ENCODE data around the gene KCNG2.
A peak's percentile ranks its signal among the peaks of the same experiment; 100 is the strongest.
"Not testable (repeated sequence)": the region's sequence is repeated elsewhere in the genome, so short reads cannot be mapped to it uniquely, and the experiment has no call there.

Gene KCNG2

DNA sequence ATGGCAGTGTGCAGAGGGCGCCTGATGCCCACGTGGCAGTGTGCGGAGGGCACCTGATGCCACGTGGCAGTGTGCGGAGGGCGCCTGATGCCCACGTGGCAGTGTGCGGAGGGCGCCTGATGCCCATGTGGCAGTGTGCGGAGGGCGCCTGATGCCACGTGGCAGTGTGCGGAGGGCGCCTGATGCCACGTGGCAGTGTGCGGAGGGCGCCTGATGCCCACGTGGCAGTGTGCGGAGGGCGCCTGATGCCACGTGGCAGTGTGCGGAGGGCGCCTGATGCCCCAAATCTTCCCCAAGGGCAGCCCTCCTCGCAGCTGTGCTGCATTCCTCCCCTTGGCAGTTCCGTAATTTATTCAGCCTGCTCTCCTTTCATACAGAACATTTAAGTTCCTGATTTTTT lies 80.5 kb downstream of the KCNG2 start:
- H3K23ac ChIP-seq (ENCODE audit: low read depth, low read length, poor library complexity); H3K36me3 ChIP-seq (replicated peaks in 1 of 2; ENCODE audit: control insufficient read depth in 2 of 2, insufficient read depth in 2 of 2, low read length in 2 of 2); H3K18ac ChIP-seq (ENCODE audit: low read length); H3K27ac ChIP-seq (replicated peaks; ENCODE audit: low read length); H4K91ac ChIP-seq (ENCODE audit: low read depth, low read length, poor library complexity); H2AFZ ChIP-seq (ENCODE audit: low read length); H3K4me3 ChIP-seq (ENCODE audit: low read length in 2 of 2); H2BK120ac ChIP-seq (ENCODE audit: low read depth, low read length); H2BK5ac ChIP-seq (ENCODE audit: low read length); H3K9me3 ChIP-seq (replicated peaks in 1 of 2; ENCODE audit: control insufficient read depth in 2 of 2, insufficient read depth in 1 of 2, low read depth in 1 of 2, low read length in 2 of 2); H3K4me1 ChIP-seq (ENCODE audit: control insufficient read depth in 2 of 2, insufficient read depth in 1 of 2, low read depth in 1 of 2, low read length in 2 of 2); H2BK12ac ChIP-seq (ENCODE audit: low read length); DNase-seq (ENCODE audit: low spot score); H2BK15ac ChIP-seq (ENCODE audit: low read length); H3K4ac ChIP-seq (ENCODE audit: low read length); H3K4me2 ChIP-seq (ENCODE audit: insufficient read depth, low read length, poor library complexity, severe bottlenecking); H3K9ac ChIP-seq (ENCODE audit: low read depth, low read length, poor library complexity); H4K8ac ChIP-seq (ENCODE audit: low read depth, low read length); H3K79me1 ChIP-seq (ENCODE audit: low read depth, low read length); H3K14ac ChIP-seq (ENCODE audit: low read length): not testable (repeated sequence)
- peak overlapping the region; percentile 6 for H2AK5ac ChIP-seq (ENCODE audit: low read depth, low read length)
- no CpG with 5 or more reads among the region's 25 CpGs for WGBS, 2 donors (ENCODE audit: extremely low coverage in 2 of 2, insufficient read length in 2 of 2, insufficient replicate concordance in 1 of 2)
- H3K27me3 ChIP-seq (ENCODE audit: control insufficient read depth in 3 of 3, insufficient read depth in 3 of 3, low read depth in 1 of 3, low read length in 3 of 3) = peaks cover 0 to 29% (median 0%) of the 10 kb centered on the region in 3 experiments

GRCh38 chr18:79878741-79879378 lies 81.1 kb downstream of the KCNG2 start:
- no peak overlapping the region for H2BK12ac ChIP-seq (ENCODE audit: low read length)
- no peak overlapping the region for H4K91ac ChIP-seq (ENCODE audit: low read depth, low read length, poor library complexity)
- no peak overlapping the region for H2AK5ac ChIP-seq (ENCODE audit: low read depth, low read length)
- peak overlapping the region; percentile 52 for H3K18ac ChIP-seq (ENCODE audit: low read length)
- H3K27me3 ChIP-seq (ENCODE audit: control insufficient read depth in 3 of 3, insufficient read depth in 3 of 3, low read depth in 1 of 3, low read length in 3 of 3) = peaks cover 0 to 29% (median 0%) of the 10 kb centered on the region in 3 experiments
- no peak overlapping the region for H2BK15ac ChIP-seq (ENCODE audit: low read length)
- no peak overlapping the region for H2BK5ac ChIP-seq (ENCODE audit: low read length)
- H3K14ac ChIP-seq (ENCODE audit: low read length) = no peak overlapping the region
- no peak overlapping the region for H4K8ac ChIP-seq (ENCODE audit: low read depth, low read length)
- no peaks in the 10 kb centered on the region for H3K79me1 ChIP-seq (ENCODE audit: low read depth, low read length)
- H3K4me3 ChIP-seq (ENCODE audit: low read length in 2 of 2) = no peak overlapping the region
- H3K23ac ChIP-seq (ENCODE audit: low read depth, low read length, poor library complexity) = no peak overlapping the region
- DNase-seq (ENCODE audit: low spot score) = no peak
- no peak overlapping the region for H3K27ac ChIP-seq (replicated peaks; ENCODE audit: low read length)
- H2AFZ ChIP-seq (ENCODE audit: low read length) = no peak overlapping the region
- H3K4me1 ChIP-seq (ENCODE audit: control insufficient read depth in 2 of 2, insufficient read depth in 1 of 2, low read depth in 1 of 2, low read length in 2 of 2) = peaks cover 0 to 6% of the 10 kb centered on the region in 2 donors
- no peaks in the 10 kb centered on the region for H3K9me3 ChIP-seq (replicated peaks in 1 of 2; ENCODE audit: control insufficient read depth in 2 of 2, insufficient read depth in 1 of 2, low read depth in 1 of 2, low read length in 2 of 2)
- no peak overlapping the region for H2BK120ac ChIP-seq (ENCODE audit: low read depth, low read length)
- H3K4me2 ChIP-seq (ENCODE audit: insufficient read depth, low read length, poor library complexity, severe bottlenecking) = no peak overlapping the region
- no peak overlapping the region for H3K9ac ChIP-seq (ENCODE audit: low read depth, low read length, poor library complexity)
- H3K4ac ChIP-seq (ENCODE audit: low read length) = no peak overlapping the region
- WGBS, 2 donors (ENCODE audit: extremely low coverage in 2 of 2, insufficient read length in 2 of 2, insufficient replicate concordance in 1 of 2) = no CpG with 5 or more reads among the region's 20 CpGs
- no peaks in the 10 kb centered on the region for H3K36me3 ChIP-seq (replicated peaks in 1 of 2; ENCODE audit: control insufficient read depth in 2 of 2, insufficient read depth in 2 of 2, low read length in 2 of 2)

- H3K4me2 ChIP-seq (ENCODE audit: insufficient read depth, low read length, poor library complexity, severe bottlenecking) = no peak overlapping the region
- H2AK5ac ChIP-seq (ENCODE audit: low read depth, low read length) = no peak overlapping the region
- no peak overlapping the region for H4K8ac ChIP-seq (ENCODE audit: low read depth, low read length)
- DNase-seq (ENCODE audit: low spot score) = no peak
- WGBS, 2 donors (ENCODE audit: extremely low coverage in 2 of 2, insufficient read length in 2 of 2, insufficient replicate concordance in 1 of 2) = no CpG with 5 or more reads among the region's 12 CpGs
- H3K4me1 ChIP-seq (ENCODE audit: control insufficient read depth in 2 of 2, insufficient read depth in 1 of 2, low read depth in 1 of 2, low read length in 2 of 2) = peaks cover 0 to 5% of the 10 kb centered on the region in 2 donors
- no peak overlapping the region for H3K27ac ChIP-seq (replicated peaks; ENCODE audit: low read length)
- H2BK12ac ChIP-seq (ENCODE audit: low read length) = no peak overlapping the region
- H2AFZ ChIP-seq (ENCODE audit: low read length) = no peak overlapping the region
- H3K36me3 ChIP-seq (replicated peaks in 1 of 2; ENCODE audit: control insufficient read depth in 2 of 2, insufficient read depth in 2 of 2, low read length in 2 of 2) = no peaks in the 10 kb centered on the region
- no peak overlapping the region for H2BK15ac ChIP-seq (ENCODE audit: low read length)
- H3K9me3 ChIP-seq (replicated peaks in 1 of 2; ENCODE audit: control insufficient read depth in 2 of 2, insufficient read depth in 1 of 2, low read depth in 1 of 2, low read length in 2 of 2) = no peaks in the 10 kb centered on the region
- H3K23ac ChIP-seq (ENCODE audit: low read depth, low read length, poor library complexity) = no peak overlapping the region
- H3K4me3 ChIP-seq (ENCODE audit: low read length in 2 of 2) = no peak overlapping the region
- no peak overlapping the region for H2BK120ac ChIP-seq (ENCODE audit: low read depth, low read length)
- no peak overlapping the region for H3K14ac ChIP-seq (ENCODE audit: low read length)
- peaks cover 0 to 28% (median 0%) of the 10 kb centered on the region in 3 experiments for H3K27me3 ChIP-seq (ENCODE audit: control insufficient read depth in 3 of 3, insufficient read depth in 3 of 3, low read depth in 1 of 3, low read length in 3 of 3)
- no peak overlapping the region for H2BK5ac ChIP-seq (ENCODE audit: low read length)
- no peaks in the 10 kb centered on the region for H3K79me1 ChIP-seq (ENCODE audit: low read depth, low read length)
- H3K4ac ChIP-seq (ENCODE audit: low read length) = no peak overlapping the region
- no peak overlapping the region for H4K91ac ChIP-seq (ENCODE audit: low read depth, low read length, poor library complexity)
- no peak overlapping the region for H3K9ac ChIP-seq (ENCODE audit: low read depth, low read length, poor library complexity)
- H3K18ac ChIP-seq (ENCODE audit: low read length) = no peak overlapping the region
Measured at GRCh38 chr18:79879566-79879965, 81.8 kb downstream of the KCNG2 start.

- Histone ChIP-seq H3K4me1 (ENCODE audit: control insufficient read depth in 2 of 2, insufficient read depth in 1 of 2, low read depth in 1 of 2, low read length in 2 of 2) (peaks cover 0 to 4% of the 10 kb centered on the region in 2 donors), H3K4me3 (ENCODE audit: low read length in 2 of 2) (no peak overlapping the region), H2AK5ac (ENCODE audit: low read depth, low read length) (no peak overlapping the region), H3K4ac (ENCODE audit: low read length) (no peak overlapping the region), H3K18ac (ENCODE audit: low read length) (no peak overlapping the region), H4K8ac (ENCODE audit: low read depth, low read length) (no peak overlapping the region), H2BK12ac (ENCODE audit: low read length) (no peak overlapping the region), H3K23ac (ENCODE audit: low read depth, low read length, poor library complexity) (no peak overlapping the region), H3K9me3 (replicated peaks in 1 of 2; ENCODE audit: control insufficient read depth in 2 of 2, insufficient read depth in 1 of 2, low read depth in 1 of 2, low read length in 2 of 2) (peaks cover 0 to 4% of the 10 kb centered on the region in 2 donors), H3K14ac (ENCODE audit: low read length) (no peak overlapping the region), H3K27ac (replicated peaks; ENCODE audit: low read length) (no peak overlapping the region), H3K9ac (ENCODE audit: low read depth, low read length, poor library complexity) (no peak overlapping the region), H4K91ac (ENCODE audit: low read depth, low read length, poor library complexity) (no peak overlapping the region), H2BK5ac (ENCODE audit: low read length) (no peak overlapping the region), H2BK15ac (ENCODE audit: low read length) (no peak overlapping the region), H3K79me1 (ENCODE audit: low read depth, low read length) (no peaks in the 10 kb centered on the region), H3K4me2 (ENCODE audit: insufficient read depth, low read length, poor library complexity, severe bottlenecking) (no peak overlapping the region), H3K36me3 (replicated peaks in 1 of 2; ENCODE audit: control insufficient read depth in 2 of 2, insufficient read depth in 2 of 2, low read length in 2 of 2) (no peaks in the 10 kb centered on the region), H3K27me3 (ENCODE audit: control insufficient read depth in 3 of 3, insufficient read depth in 3 of 3, low read depth in 1 of 3, low read length in 3 of 3) (peaks cover 0 to 8% (median 0%) of the 10 kb centered on the region in 3 experiments), H2BK120ac (ENCODE audit: low read depth, low read length) (no peak overlapping the region), H2AFZ (ENCODE audit: low read length) (no peak overlapping the region)
- WGBS, 2 donors (ENCODE audit: extremely low coverage in 2 of 2, insufficient read length in 2 of 2, insufficient replicate concordance in 1 of 2) = no CpG with 5 or more reads among the region's 11 CpGs
- no peak for DNase-seq (ENCODE audit: low spot score)
Measured at GRCh38 chr18:79881695-79882094, 84.0 kb downstream of the KCNG2 start.

Data from neuronal stem cell (in vitro differentiated cells).